Activated CD4-positive, alpha-beta T cell treated with anti-CD3 and anti-CD28 coated beads for 36 hours (primary cell): ENCODE measurements around the gene TNFAIP8. TPM values are rescaled to one million over a fixed set of nuclear protein-coding genes. Genes with fewer than 3 reads are reported as not detected.

Experiments used
- ATAC-seq: fragments of 200-7000 bp; cut with Tn5 transposase; one replicate; pipeline ENCODE4 v1.10.0; 2021; ENCODE audit warnings: mild to moderate bottlenecking, moderate library complexity
- CTCF ChIA-PET: fragments of 350-600 bp; sonication (Branson Sonifier 250); formaldehyde crosslinking; loops from one replicate; lab custom pipeline; 2021; ENCODE audit warnings: antibody characterized with exemption; lab: Charles Lee
- POLR2A ChIA-PET: fragments of 350-600 bp; sonication (Branson Sonifier 250); formaldehyde crosslinking; loops from one replicate; lab custom pipeline; 2021; ENCODE audit warnings: antibody characterized with exemption, inconsistent platforms; lab: Charles Lee
- DNase-seq: peaks from one replicate; pipeline ENCODE4 v3.0.0-alpha.2; 2020
- H3K27ac Mint-ChIP-seq: one replicate; pipeline ENCODE4 v1.8.0; 2021; ENCODE audit warnings: mixed read lengths
- H3K27me3 Mint-ChIP-seq: one replicate; pipeline ENCODE4 v1.8.0; 2021; ENCODE audit warnings: mixed read lengths
- H3K36me3 Mint-ChIP-seq: one replicate; pipeline ENCODE4 v1.8.0; 2021; ENCODE audit warnings: low read depth, mixed read lengths
- H3K4me1 Mint-ChIP-seq: one replicate; pipeline ENCODE4 v1.8.0; 2021; ENCODE audit warnings: mixed read lengths
- H3K4me3 Mint-ChIP-seq: one replicate; pipeline ENCODE4 v1.8.0; 2021; ENCODE audit warnings: mild to moderate bottlenecking, moderate library complexity, mixed read lengths
- H3K9me3 Mint-ChIP-seq: one replicate; pipeline ENCODE4 v1.8.0; 2021; ENCODE audit warnings: low read depth, mixed read lengths
- intact Hi-C, 2 experiments: fragments of 100-400 bp; cut with DNase I in 1 of 2; cut with micrococcal nuclease in 1 of 2; formaldehyde crosslinking; loops; one replicate each; pipeline versions ENCODE4 v1.14.2 to v1.15.1; 2022 to 2024; cut with DNase I, micrococcal nuclease
- total RNA-seq, 2 experiments: library from RNA; stranded (reverse); gene quantifications; one replicate each; pipeline ENCODE4 v1.2.3, GENCODE V29; 2021

TNFAIP8 gene
- total RNA-seq, 2 experiments from 2014 or later, result 166 to 171 TPM

DNA sequence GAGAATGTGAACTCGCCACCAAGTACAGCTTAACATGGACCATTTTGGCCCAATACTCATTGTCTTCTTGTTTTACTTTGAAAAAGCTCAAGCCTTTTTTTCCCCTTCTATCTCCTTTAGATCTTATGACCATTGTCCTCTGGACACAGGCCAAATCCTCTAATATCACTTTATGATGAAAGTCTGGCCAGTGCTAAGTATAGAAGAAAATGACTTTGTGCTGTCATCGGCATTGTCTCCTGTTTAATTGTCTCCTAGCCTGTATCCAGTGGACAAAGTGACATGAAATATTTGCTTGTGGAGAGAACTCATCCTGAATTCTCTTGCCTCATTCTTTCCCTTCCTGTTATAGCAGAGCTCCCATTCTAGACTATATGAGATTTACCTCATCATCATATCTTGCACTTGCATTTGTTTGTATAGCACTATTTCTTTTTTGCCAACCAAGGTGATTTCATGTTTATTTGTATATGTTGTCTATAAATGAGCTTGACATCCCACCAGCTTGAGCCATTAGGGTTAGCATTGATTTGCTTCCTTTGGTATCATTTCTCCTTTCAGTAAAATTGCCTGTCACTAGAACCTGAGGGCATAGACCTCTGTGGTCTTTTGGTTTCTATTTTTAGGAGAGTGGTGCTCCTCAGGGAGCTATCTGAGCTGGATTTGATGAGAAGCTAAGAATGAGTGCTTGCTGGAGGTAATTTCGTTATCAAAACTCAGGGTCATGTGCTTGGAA lies 18.8 kb upstream of the TNFAIP8 start:
- intact Hi-C loops, result loop anchor here in 1 of 2 experiments (5.0 kb wide), 1 partner anchor 350 kb away; the partner anchor contains the start of gene DTWD2
- no peaks in the 10 kb centered on the region for H3K9me3 Mint-ChIP-seq
- peaks cover 24% of the 10 kb centered on the region for H3K36me3 Mint-ChIP-seq
- no peak for ATAC-seq
- peak overlapping the region; percentile 94 for H3K27ac Mint-ChIP-seq
- H3K4me3 Mint-ChIP-seq, result peak overlapping the region; percentile 7
- no peak for DNase-seq
- H3K27me3 Mint-ChIP-seq, result no peaks in the 10 kb centered on the region
- POLR2A ChIA-PET, result interaction anchor here (0.5 to 1.8 kb wide), 7 partner anchors 14 to 86 kb away, joined by 3 to 5 read pairs (median 4); partner anchors contain the start of gene TNFAIP8
- CTCF ChIA-PET, result interaction anchor here (0.8 to 4.4 kb wide), 21 partner anchors 9 to 266 kb away, joined by 3 to 17 read pairs (median 4); partner anchors contain the start of genes DMXL1 and TNFAIP8
- H3K4me1 Mint-ChIP-seq, result peaks cover 96% of the 10 kb centered on the region

DNA sequence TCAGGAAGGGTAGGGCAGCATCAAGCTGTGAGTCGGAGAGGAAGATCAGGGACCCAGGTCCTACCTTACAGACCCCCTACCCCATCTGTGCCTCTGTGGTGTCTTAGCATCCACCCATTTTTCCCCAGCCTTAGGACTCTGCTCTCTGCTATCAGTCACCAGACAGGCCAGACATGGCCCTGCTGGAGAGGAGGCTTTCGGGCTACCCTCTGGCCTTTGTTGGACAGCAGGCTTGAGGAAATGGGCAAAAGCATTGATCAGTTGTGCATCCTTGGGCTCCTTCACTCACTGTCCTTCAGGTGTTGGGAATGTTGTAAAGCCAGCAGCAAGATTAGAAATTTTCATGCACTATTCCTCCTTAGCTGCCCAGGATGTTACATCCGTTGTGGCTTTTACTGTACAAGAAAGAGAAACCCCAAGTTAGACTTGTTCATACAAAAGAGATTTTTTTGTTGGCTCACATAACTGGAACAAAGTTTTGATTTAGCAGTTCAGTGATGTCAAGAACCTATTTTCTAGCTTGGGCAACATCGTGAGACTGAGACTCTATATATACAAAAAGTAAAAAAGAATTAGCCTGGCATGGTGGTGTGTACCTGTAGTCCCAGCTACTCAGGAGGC lies 17.4 kb upstream of the TNFAIP8 start:
- no peaks in the 10 kb centered on the region for H3K9me3 Mint-ChIP-seq
- intact Hi-C loops, result loop anchor here in 1 of 2 experiments (5.0 kb wide), 1 partner anchor 351 kb away; the partner anchor contains the start of gene DTWD2
- H3K4me3 Mint-ChIP-seq, result peak overlapping the region; percentile 17
- no peaks in the 10 kb centered on the region for H3K27me3 Mint-ChIP-seq
- POLR2A ChIA-PET, result interaction anchor here (1.4 to 2.2 kb wide), 2 partner anchors 18 to 19 kb away, joined by 4 to 9 read pairs; partner anchors contain the start of gene TNFAIP8
- ATAC-seq, result no peak
- peaks cover 30% of the 10 kb centered on the region for H3K36me3 Mint-ChIP-seq
- no peak for DNase-seq
- peak overlapping the region; percentile 96 for H3K27ac Mint-ChIP-seq
- CTCF ChIA-PET, result interaction anchor here (0.8 to 6.0 kb wide), 9 partner anchors 11 to 350 kb away, joined by 3 to 38 read pairs (median 6); partner anchors contain the start of genes DMXL1 and TNFAIP8
- peaks cover 97% of the 10 kb centered on the region for H3K4me1 Mint-ChIP-seq

- DNase-seq (no peak), ATAC-seq (no peak)
- H3K27ac Mint-ChIP-seq, result peak overlapping the region; percentile 96
- H3K4me1 Mint-ChIP-seq, result peaks cover 100% of the 10 kb centered on the region
- peaks cover 30% of the 10 kb centered on the region for H3K36me3 Mint-ChIP-seq
- H3K27me3 Mint-ChIP-seq, result no peaks in the 10 kb centered on the region
- ChIA-PET POLR2A (interaction anchor here (2.2 kb wide), 1 partner anchor 18 kb away, joined by 9 read pairs; no protein-coding TSS in a partner anchor), CTCF (interaction anchor here (1.0 to 6.0 kb wide), 8 partner anchors 12 to 268 kb away, joined by 3 to 38 read pairs (median 5); partner anchors contain the start of genes DMXL1 and TNFAIP8)
- no peak overlapping the region for H3K4me3 Mint-ChIP-seq
- no peaks in the 10 kb centered on the region for H3K9me3 Mint-ChIP-seq
- intact Hi-C loops, result loop anchor here in 1 of 2 experiments (5.0 kb wide), 1 partner anchor 352 kb away; the partner anchor contains the start of gene DTWD2
Measured at GRCh38 chr5:119339344-119339743, 16.5 kb upstream of the TNFAIP8 start.

GRCh38 chr5:119339965-119340364 lies 15.9 kb upstream of the TNFAIP8 start:
- peak; percentile 25 for ATAC-seq
- ChIA-PET CTCF (interaction anchor here (1.0 to 6.0 kb wide), 8 partner anchors 12 to 71 kb away, joined by 3 to 38 read pairs (median 4); partner anchors contain the start of gene TNFAIP8), POLR2A (interaction anchor here (0.9 to 2.2 kb wide), 5 partner anchors 11 to 27 kb away, joined by 4 to 9 read pairs (median 4); no protein-coding TSS in a partner anchor)
- H3K27ac Mint-ChIP-seq, result peak overlapping the region; percentile 96
- intact Hi-C loops, result loop anchor here (2.0 to 5.0 kb wide), 7 partner anchors 15 to 353 kb away; partner anchors contain the start of genes DTWD2 (in 2 of the 2) and DMXL1 (in 1 of the 2)
- H3K27me3 Mint-ChIP-seq, result no peaks in the 10 kb centered on the region
- peak; percentile 55 for DNase-seq
- H3K4me1 Mint-ChIP-seq, result peaks cover 99% of the 10 kb centered on the region
- peak overlapping the region; percentile 71 for H3K4me3 Mint-ChIP-seq
- H3K36me3 Mint-ChIP-seq, result peaks cover 32% of the 10 kb centered on the region
- no peaks in the 10 kb centered on the region for H3K9me3 Mint-ChIP-seq

- Mint-ChIP-seq H3K36me3 (peaks cover 35% of the 10 kb centered on the region), H3K9me3 (no peaks in the 10 kb centered on the region), H3K27ac (peak overlapping the region; percentile 96), H3K27me3 (no peaks in the 10 kb centered on the region), H3K4me3 (peak overlapping the region; percentile 71), H3K4me1 (peaks cover 98% of the 10 kb centered on the region)
- POLR2A ChIA-PET, result interaction anchor here (0.6 to 2.2 kb wide), 7 partner anchors 12 to 53 kb away, joined by 3 to 9 read pairs (median 4); no protein-coding TSS in a partner anchor
- DNase-seq (peak; percentile 71), ATAC-seq (peak; percentile 14)
- CTCF ChIA-PET, result interaction anchor here (1.0 to 6.0 kb wide), 8 partner anchors 9 to 71 kb away, joined by 3 to 38 read pairs (median 5); partner anchors contain the start of gene TNFAIP8
- intact Hi-C loops, result loop anchor here (1.0 to 5.0 kb wide), 9 partner anchors 7 to 353 kb away; partner anchors contain the start of genes DMXL1 (in 1 of the 2) and DTWD2 (in 1 of the 2)
Measured at GRCh38 chr5:119340597-119341218, 15.1 kb upstream of the TNFAIP8 start.

- CTCF ChIA-PET, result interaction anchor here (0.7 to 6.0 kb wide), 16 partner anchors 8 to 73 kb away, joined by 3 to 38 read pairs (median 6); partner anchors contain the start of gene TNFAIP8
- no peak for DNase-seq
- Mint-ChIP-seq H3K27ac (peak overlapping the region; percentile 96), H3K4me1 (peaks cover 98% of the 10 kb centered on the region), H3K9me3 (no peaks in the 10 kb centered on the region), H3K4me3 (peak overlapping the region; percentile 71), H3K27me3 (no peaks in the 10 kb centered on the region), H3K36me3 (peaks cover 39% of the 10 kb centered on the region)
- POLR2A ChIA-PET, result interaction anchor here (0.8 to 1.5 kb wide), 3 partner anchors 14 to 26 kb away, joined by 3 to 9 read pairs (median 4); no protein-coding TSS in a partner anchor
- intact Hi-C loops, result loop anchor here (1.0 to 5.0 kb wide), 12 partner anchors 8 to 354 kb away; partner anchors contain the start of genes DMXL1 (in 1 of the 2) and DTWD2 (in 1 of the 2)
- peak; percentile 48 for ATAC-seq
Measured at GRCh38 chr5:119341452-119342349, 14.1 kb upstream of the TNFAIP8 start.

- H3K4me1 Mint-ChIP-seq, result peaks cover 98% of the 10 kb centered on the region
- no peak for ATAC-seq
- peak overlapping the region; percentile 71 for H3K4me3 Mint-ChIP-seq
Measured at GRCh38 chr5:119342406-119342805, 13.4 kb upstream of the TNFAIP8 start.

DNA sequence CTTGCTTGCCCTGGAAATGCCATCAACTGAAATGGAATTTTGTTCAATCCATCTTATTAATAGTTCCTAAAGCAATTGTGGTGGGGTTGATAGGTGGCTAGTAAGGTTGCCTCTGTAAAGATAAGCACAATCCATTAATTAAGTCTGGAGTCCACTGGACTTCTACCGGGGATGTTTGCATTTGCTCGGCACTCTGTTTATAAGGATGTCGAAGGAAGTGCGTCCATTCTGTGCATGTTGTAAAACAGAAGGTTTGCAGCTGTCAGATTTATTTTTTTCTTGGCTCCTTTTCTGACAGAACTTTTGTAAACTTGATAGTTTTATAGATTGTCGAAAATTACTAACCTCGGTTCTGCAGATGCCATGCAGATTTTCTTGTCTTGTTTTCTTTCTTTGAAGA lies 12.8 kb upstream of the TNFAIP8 start:
- ChIA-PET CTCF (interaction anchor here (1.1 to 6.0 kb wide), 10 partner anchors 9 to 272 kb away, joined by 3 to 38 read pairs (median 7); partner anchors contain the start of genes DMXL1 and TNFAIP8), POLR2A (interaction anchor here (1.0 to 2.2 kb wide), 4 partner anchors 10 to 24 kb away, joined by 3 to 12 read pairs (median 5); partner anchors contain the start of gene TNFAIP8)
- H3K4me3 Mint-ChIP-seq, result peak overlapping the region; percentile 71
- ATAC-seq (no peak), DNase-seq (no peak)
- intact Hi-C loops, result loop anchor here (1.0 to 5.0 kb wide), 9 partner anchors 15 to 356 kb away; partner anchors contain the start of gene DTWD2 (in 1 of the 2)
- H3K4me1 Mint-ChIP-seq, result peaks cover 98% of the 10 kb centered on the region
- no peaks in the 10 kb centered on the region for H3K27me3 Mint-ChIP-seq
- peak overlapping the region; percentile 96 for H3K27ac Mint-ChIP-seq
- H3K36me3 Mint-ChIP-seq, result peaks cover 47% of the 10 kb centered on the region
- H3K9me3 Mint-ChIP-seq, result no peaks in the 10 kb centered on the region

More at GRCh38 chr5:119342406-119342805, 13.4 kb upstream of the TNFAIP8 start:
- intact Hi-C loops, result loop anchor here (1.0 to 5.0 kb wide), 7 partner anchors 13 to 355 kb away; partner anchors contain the start of gene DTWD2 (in 1 of the 2)
- Mint-ChIP-seq H3K36me3 (peaks cover 41% of the 10 kb centered on the region), H3K27ac (peak overlapping the region; percentile 96), H3K9me3 (no peaks in the 10 kb centered on the region), H3K27me3 (no peaks in the 10 kb centered on the region)
- DNase-seq, result no peak
- CTCF ChIA-PET, result interaction anchor here (0.9 to 6.0 kb wide), 11 partner anchors 11 to 271 kb away, joined by 3 to 38 read pairs (median 6); partner anchors contain the start of genes DMXL1 and TNFAIP8
- POLR2A ChIA-PET, result interaction anchor here (0.8 to 1.0 kb wide), 2 partner anchors 15 to 27 kb away, joined by 3 to 4 read pairs; no protein-coding TSS in a partner anchor

- peak overlapping the region; percentile 48 for H3K4me3 Mint-ChIP-seq
- ChIA-PET POLR2A (interaction anchor here (0.8 to 2.2 kb wide), 9 partner anchors 9 to 76 kb away, joined by 3 to 12 read pairs (median 3); partner anchors contain the start of gene TNFAIP8), CTCF (interaction anchor here (0.6 to 6.0 kb wide), 17 partner anchors 9 to 273 kb away, joined by 3 to 38 read pairs (median 4); partner anchors contain the start of genes DMXL1 and TNFAIP8)
- ATAC-seq (peak; percentile 53), DNase-seq (peak; percentile 83)
- H3K27ac Mint-ChIP-seq, result peak overlapping the region; percentile 96
- peaks cover 98% of the 10 kb centered on the region for H3K4me1 Mint-ChIP-seq
- intact Hi-C loops, result loop anchor here (1.0 to 5.0 kb wide), 10 partner anchors 15 to 356 kb away; partner anchors contain the start of gene DTWD2 (in 1 of the 2)
- H3K36me3 Mint-ChIP-seq, result peaks cover 50% of the 10 kb centered on the region
- H3K27me3 Mint-ChIP-seq, result no peaks in the 10 kb centered on the region
- H3K9me3 Mint-ChIP-seq, result no peaks in the 10 kb centered on the region
Measured at GRCh38 chr5:119343766-119344165, 12.1 kb upstream of the TNFAIP8 start.
